Activated CD4-positive, alpha-beta T cell treated with anti-CD3 and anti-CD28 coated beads, Interleukin-2, amount 10 ng/mL, durations not matched to agents 24 days and 14 days (primary cell): Measurements from ENCODE around the gene ADGRL3. TPM values are rescaled to one million over a fixed set of nuclear protein-coding genes. Genes with fewer than 3 reads are reported as not detected.

Experiments used
- DNase-seq: peaks from one replicate; pipeline ENCODE4 v3.0.0; 2022
- H3K27ac Mint-ChIP-seq: one replicate; pipeline ENCODE4 v1.8.0; 2022; ENCODE audit warnings: mild to moderate bottlenecking, mixed read lengths
- H3K27me3 Mint-ChIP-seq: one replicate; pipeline ENCODE4 v1.8.0; 2022; ENCODE audit warnings: mixed read lengths
- H3K36me3 Mint-ChIP-seq: one replicate; pipeline ENCODE4 v1.8.0; 2022; ENCODE audit warnings: low read depth, mild to moderate bottlenecking, mixed read lengths
- H3K4me1 Mint-ChIP-seq: one replicate; pipeline ENCODE4 v1.8.0; 2021; ENCODE audit warnings: mixed read lengths
- H3K4me3 Mint-ChIP-seq: one replicate; pipeline ENCODE4 v1.8.0; 2022; ENCODE audit warnings: mild to moderate bottlenecking, moderate library complexity, mixed read lengths
- H3K9me3 Mint-ChIP-seq: one replicate; pipeline ENCODE4 v1.8.0; 2021; ENCODE audit warnings: mixed read lengths
- intact Hi-C: fragments of 100-400 bp; cut with micrococcal nuclease; formaldehyde crosslinking; loops from one replicate; pipeline ENCODE4 v1.15.1; 2023
- total RNA-seq: library from RNA; stranded (reverse); gene quantifications from 2 replicates; pipeline ENCODE4 v1.2.3, GENCODE V29; 2022

The ADGRL3 gene
- total RNA-seq, 1 donor from 2014 or later: not detected

DNA sequence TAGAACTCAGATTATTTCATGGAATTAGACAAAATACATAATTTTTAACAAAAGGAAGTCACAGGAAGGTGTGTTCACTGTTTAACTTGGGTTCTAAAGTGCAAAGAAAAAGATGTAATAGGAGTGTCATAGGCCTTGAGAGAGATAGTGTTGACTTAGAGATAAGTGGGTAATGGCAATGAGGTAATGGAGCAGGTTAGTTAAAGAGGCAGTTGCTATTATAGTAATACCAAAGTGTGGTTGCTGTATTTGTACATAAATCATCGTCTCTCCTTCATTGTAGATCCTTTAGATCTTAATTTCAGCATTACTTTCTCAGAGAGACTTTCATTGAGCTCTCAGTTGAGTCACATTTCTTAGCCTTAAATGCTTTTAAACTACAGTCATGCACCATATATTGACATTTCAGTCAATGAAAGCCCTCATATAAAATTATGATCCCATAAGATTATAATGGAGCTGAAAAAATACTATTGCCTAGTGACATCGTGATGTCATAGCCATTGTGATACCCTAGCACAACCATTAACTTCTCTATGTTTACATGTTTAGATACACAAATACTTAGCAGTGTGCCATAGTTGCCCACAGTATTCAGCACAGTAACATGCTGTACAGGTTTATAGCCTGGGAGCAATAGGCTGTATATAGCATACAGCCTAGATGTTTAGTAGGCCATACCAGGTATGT is 245.4 kb downstream of the ADGRL3 start:
- DNase-seq: no peak
- no peak overlapping the region for H3K27ac Mint-ChIP-seq
- H3K4me1 Mint-ChIP-seq: no peaks in the 10 kb centered on the region
- H3K27me3 Mint-ChIP-seq: no peaks in the 10 kb centered on the region
- H3K36me3 Mint-ChIP-seq: no peaks in the 10 kb centered on the region
- intact Hi-C loops: no loop called here
- H3K4me3 Mint-ChIP-seq: no peak overlapping the region
- H3K9me3 Mint-ChIP-seq: no peaks in the 10 kb centered on the region

DNA sequence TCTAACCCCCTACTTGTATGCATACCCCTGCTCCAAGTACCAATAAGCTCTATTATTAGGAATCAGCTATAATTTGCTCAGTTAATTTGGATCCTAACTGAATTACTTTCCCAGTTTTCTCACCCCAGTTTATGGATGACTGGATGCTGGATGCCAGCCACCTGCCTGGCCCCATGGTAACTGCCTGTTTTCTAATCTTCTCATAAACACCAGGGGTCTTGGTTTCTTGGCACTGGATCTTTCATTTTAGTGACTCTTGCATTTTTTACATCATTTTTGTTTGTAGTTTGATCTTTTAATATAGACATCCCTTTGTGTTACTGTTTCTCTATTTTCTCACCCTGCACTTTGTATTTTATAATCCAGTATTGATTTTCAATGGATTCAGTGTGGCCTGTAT is 246.8 kb downstream of the ADGRL3 start:
- no peak overlapping the region for H3K27ac Mint-ChIP-seq
- no peaks in the 10 kb centered on the region for H3K27me3 Mint-ChIP-seq
- no peaks in the 10 kb centered on the region for H3K9me3 Mint-ChIP-seq
- H3K36me3 Mint-ChIP-seq: no peaks in the 10 kb centered on the region
- H3K4me1 Mint-ChIP-seq: no peaks in the 10 kb centered on the region
- intact Hi-C loops: no loop called here
- DNase-seq: no peak
- H3K4me3 Mint-ChIP-seq: no peak overlapping the region

DNA sequence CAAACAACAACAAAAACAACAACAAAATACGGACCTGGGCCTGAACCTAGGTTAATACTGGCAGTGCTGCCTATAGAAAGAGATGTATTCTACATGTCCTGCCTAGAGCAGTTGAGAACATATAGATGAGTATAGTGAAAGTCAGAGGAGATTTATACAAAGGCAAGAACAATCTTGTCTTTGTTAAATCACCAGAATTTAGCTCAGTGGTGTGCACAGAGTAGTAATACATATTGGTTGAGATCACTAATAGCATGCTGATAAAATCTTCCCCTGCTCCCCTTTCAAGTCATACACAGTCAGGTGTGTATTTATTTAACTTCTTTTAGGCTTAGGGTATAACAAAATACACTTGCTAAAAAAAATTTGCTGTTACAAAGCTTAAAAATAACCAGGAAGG is 247.8 kb downstream of the ADGRL3 start:
- no peaks in the 10 kb centered on the region for H3K36me3 Mint-ChIP-seq
- no peaks in the 10 kb centered on the region for H3K27me3 Mint-ChIP-seq
- no peak for DNase-seq
- no peak overlapping the region for H3K4me3 Mint-ChIP-seq
- no peaks in the 10 kb centered on the region for H3K9me3 Mint-ChIP-seq
- no peaks in the 10 kb centered on the region for H3K4me1 Mint-ChIP-seq
- intact Hi-C loops: no loop called here
- H3K27ac Mint-ChIP-seq: no peak overlapping the region

- intact Hi-C loops: no loop called here
- no peaks in the 10 kb centered on the region for H3K9me3 Mint-ChIP-seq
- H3K27ac Mint-ChIP-seq: no peak overlapping the region
- H3K4me3 Mint-ChIP-seq: no peak overlapping the region
- no peak for DNase-seq
- no peaks in the 10 kb centered on the region for H3K36me3 Mint-ChIP-seq
- no peaks in the 10 kb centered on the region for H3K27me3 Mint-ChIP-seq
- no peaks in the 10 kb centered on the region for H3K4me1 Mint-ChIP-seq
These were observed 251.8 kb downstream of the ADGRL3 start for GRCh38 chr4:61451935-61452334.

GRCh38 chr4:61461956-61462355 is 261.8 kb downstream of the ADGRL3 start:
- Mint-ChIP-seq H3K27ac (no peak overlapping the region), H3K4me3 (no peak overlapping the region), H3K9me3 (no peaks in the 10 kb centered on the region), H3K36me3 (no peaks in the 10 kb centered on the region), H3K4me1 (no peaks in the 10 kb centered on the region), H3K27me3 (no peaks in the 10 kb centered on the region)
- DNase-seq: no peak
- intact Hi-C loops: no loop called here

- H3K36me3 Mint-ChIP-seq: no peaks in the 10 kb centered on the region
- no peaks in the 10 kb centered on the region for H3K4me1 Mint-ChIP-seq
- H3K27ac Mint-ChIP-seq: no peak overlapping the region
- intact Hi-C loops: no loop called here
- no peak overlapping the region for H3K4me3 Mint-ChIP-seq
- no peaks in the 10 kb centered on the region for H3K27me3 Mint-ChIP-seq
- DNase-seq: no peak
- H3K9me3 Mint-ChIP-seq: no peaks in the 10 kb centered on the region
These were observed 262.6 kb downstream of the ADGRL3 start for GRCh38 chr4:61462451-61463326.

DNA sequence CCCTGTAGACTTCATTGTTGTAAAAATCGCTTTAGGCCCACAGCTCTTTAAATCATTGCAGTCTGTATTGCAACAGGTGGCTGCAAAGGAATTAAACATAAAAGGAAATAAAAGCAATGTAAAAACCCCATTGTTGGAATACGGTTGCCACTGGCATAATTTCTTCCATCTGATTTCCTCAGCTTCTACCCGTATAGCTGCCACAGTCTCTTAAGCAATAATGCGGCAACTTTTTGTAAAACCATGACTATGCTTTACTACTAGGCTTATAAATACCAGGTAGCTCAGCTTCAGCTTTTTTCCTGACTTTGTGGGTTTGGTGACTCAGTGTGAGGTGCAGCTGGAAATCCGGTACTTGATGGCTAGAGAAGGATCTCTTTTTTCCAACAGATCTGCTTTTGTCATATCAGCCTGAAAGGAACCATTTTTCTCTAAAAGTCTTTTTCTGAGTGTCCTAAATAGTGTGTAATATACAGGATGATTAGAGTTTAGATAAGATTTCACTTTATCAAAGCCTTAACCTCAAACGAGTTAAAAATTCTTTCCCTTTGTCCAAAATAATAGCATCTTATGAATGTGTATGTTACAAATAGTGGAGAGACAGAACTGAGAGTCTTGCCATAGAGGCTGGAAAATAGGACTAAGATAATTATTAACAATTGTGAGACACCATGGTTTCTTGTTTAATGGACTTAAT is 268.0 kb downstream of the ADGRL3 start:
- intact Hi-C loops: no loop called here
- H3K9me3 Mint-ChIP-seq: peaks cover 3% of the 10 kb centered on the region
- H3K27ac Mint-ChIP-seq: no peak overlapping the region
- no peak for DNase-seq
- H3K27me3 Mint-ChIP-seq: no peaks in the 10 kb centered on the region
- no peak overlapping the region for H3K4me3 Mint-ChIP-seq
- H3K4me1 Mint-ChIP-seq: no peaks in the 10 kb centered on the region
- no peaks in the 10 kb centered on the region for H3K36me3 Mint-ChIP-seq

GRCh38 chr4:61473306-61473705 is 273.2 kb downstream of the ADGRL3 start:
- DNase-seq: no peak
- peaks cover 3% of the 10 kb centered on the region for H3K9me3 Mint-ChIP-seq
- H3K27ac Mint-ChIP-seq: no peak overlapping the region
- no peak overlapping the region for H3K4me3 Mint-ChIP-seq
- no peaks in the 10 kb centered on the region for H3K27me3 Mint-ChIP-seq
- H3K36me3 Mint-ChIP-seq: no peaks in the 10 kb centered on the region
- no peaks in the 10 kb centered on the region for H3K4me1 Mint-ChIP-seq
- intact Hi-C loops: no loop called here

DNA sequence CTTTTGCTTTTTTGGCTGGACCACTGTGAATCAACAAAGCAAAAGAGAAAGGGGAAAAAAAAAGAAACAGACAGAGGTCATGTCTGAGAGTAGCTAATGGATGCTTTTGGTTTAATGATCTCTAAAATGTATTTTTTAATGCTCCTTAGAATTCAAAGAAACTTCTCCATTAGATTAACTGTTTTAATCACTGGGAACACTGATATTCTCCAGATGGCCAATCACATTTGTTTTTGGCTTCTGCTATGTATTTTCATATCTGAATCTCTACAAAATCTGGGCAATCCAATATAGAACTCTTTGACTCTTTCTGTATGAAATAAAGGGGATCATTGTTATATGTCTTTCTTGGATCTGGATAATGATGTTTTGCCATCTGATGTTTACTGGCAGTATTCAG is 278.2 kb downstream of the ADGRL3 start:
- Mint-ChIP-seq H3K4me3 (no peak overlapping the region), H3K4me1 (no peaks in the 10 kb centered on the region), H3K9me3 (no peaks in the 10 kb centered on the region), H3K27me3 (no peaks in the 10 kb centered on the region), H3K27ac (no peak overlapping the region), H3K36me3 (no peaks in the 10 kb centered on the region)
- no peak for DNase-seq
- intact Hi-C loops: no loop called here

DNA sequence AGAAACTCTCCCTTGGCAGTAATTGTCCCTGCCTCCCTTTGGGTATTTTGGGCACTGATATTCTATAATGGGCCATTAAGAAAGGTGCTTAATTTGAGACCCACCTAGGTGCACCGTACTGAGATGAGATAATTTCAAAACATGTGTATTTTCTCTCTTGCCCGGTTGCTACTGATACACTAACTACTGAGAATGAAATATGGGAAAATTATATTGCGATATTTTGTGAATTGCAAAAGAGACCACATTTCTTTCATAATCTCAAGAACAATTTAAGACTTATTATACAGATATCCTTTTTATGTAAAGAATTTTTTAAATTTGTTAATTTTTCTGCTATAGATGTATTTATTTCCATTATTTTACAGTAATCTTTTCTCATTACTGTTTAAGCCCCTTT is 284.9 kb downstream of the ADGRL3 start:
- no peaks in the 10 kb centered on the region for H3K4me1 Mint-ChIP-seq
- intact Hi-C loops: no loop called here
- no peak overlapping the region for H3K4me3 Mint-ChIP-seq
- no peaks in the 10 kb centered on the region for H3K27me3 Mint-ChIP-seq
- DNase-seq: no peak
- H3K27ac Mint-ChIP-seq: no peak overlapping the region
- no peaks in the 10 kb centered on the region for H3K9me3 Mint-ChIP-seq
- no peaks in the 10 kb centered on the region for H3K36me3 Mint-ChIP-seq

DNA sequence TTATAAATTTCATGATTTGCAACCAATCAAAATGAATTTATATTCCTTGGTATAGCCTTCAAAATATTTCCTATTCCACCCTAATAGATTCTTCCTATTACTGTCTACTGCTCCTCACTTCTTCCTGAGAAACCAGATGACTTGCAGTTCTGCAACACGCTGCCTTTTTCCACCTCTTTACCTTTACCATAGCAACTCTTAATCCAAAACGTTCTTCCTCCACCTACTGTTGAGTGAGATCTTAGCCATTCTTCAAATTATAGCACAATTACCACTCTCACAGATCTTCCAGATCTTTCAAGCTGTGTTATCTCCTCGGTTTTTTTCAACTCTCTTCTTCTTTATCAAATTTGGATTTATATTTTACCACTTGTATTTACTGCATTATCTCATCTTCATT is 289.8 kb downstream of the ADGRL3 start:
- DNase-seq: no peak
- H3K27me3 Mint-ChIP-seq: no peaks in the 10 kb centered on the region
- H3K36me3 Mint-ChIP-seq: no peaks in the 10 kb centered on the region
- no peak overlapping the region for H3K27ac Mint-ChIP-seq
- no peak overlapping the region for H3K4me3 Mint-ChIP-seq
- intact Hi-C loops: no loop called here
- no peaks in the 10 kb centered on the region for H3K4me1 Mint-ChIP-seq
- H3K9me3 Mint-ChIP-seq: peaks cover 4% of the 10 kb centered on the region

- Mint-ChIP-seq H3K27me3 (no peaks in the 10 kb centered on the region), H3K36me3 (no peaks in the 10 kb centered on the region), H3K9me3 (peaks cover 4% of the 10 kb centered on the region), H3K4me1 (no peaks in the 10 kb centered on the region), H3K27ac (no peak overlapping the region), H3K4me3 (no peak overlapping the region)
- intact Hi-C loops: no loop called here
- no peak for DNase-seq
These were observed 292.9 kb downstream of the ADGRL3 start for GRCh38 chr4:61493041-61493440.

GRCh38 chr4:61493470-61493869 is 293.3 kb downstream of the ADGRL3 start:
- Mint-ChIP-seq H3K4me3 (no peak overlapping the region), H3K27me3 (no peaks in the 10 kb centered on the region), H3K27ac (no peak overlapping the region), H3K4me1 (no peaks in the 10 kb centered on the region), H3K9me3 (peaks cover 4% of the 10 kb centered on the region), H3K36me3 (no peaks in the 10 kb centered on the region)
- no peak for DNase-seq
- intact Hi-C loops: no loop called here

GRCh38 chr4:61500883-61501282 is 300.8 kb downstream of the ADGRL3 start:
- Mint-ChIP-seq H3K4me1 (no peaks in the 10 kb centered on the region), H3K36me3 (no peaks in the 10 kb centered on the region), H3K27me3 (no peaks in the 10 kb centered on the region), H3K9me3 (no peaks in the 10 kb centered on the region), H3K27ac (no peak overlapping the region), H3K4me3 (no peak overlapping the region)
- intact Hi-C loops: no loop called here
- no peak for DNase-seq
